Measurements from ENCODE around the gene FBXO31. TPM values are rescaled to one million over a fixed set of nuclear protein-coding genes. Genes with fewer than 3 reads are reported as not detected.
"Not testable (repeated sequence)": the region's sequence is repeated elsewhere in the genome, so short reads cannot be mapped to it uniquely, and the experiment has no call there.

FBXO31 gene
- total RNA-seq, 1 donor from 2014 or later: 34.7 TPM

- Mint-ChIP-seq H3K36me3 (ENCODE audit: unreplicated experiment) (no peaks in the 10 kb centered on the region), H3K9me3 (ENCODE audit: unreplicated experiment) (no peaks in the 10 kb centered on the region), H3K4me3 (ENCODE audit: unreplicated experiment) (no peak overlapping the region), H3K27me3 (ENCODE audit: unreplicated experiment) (no peaks in the 10 kb centered on the region), H3K27ac (ENCODE audit: unreplicated experiment) (peak overlapping the region; percentile 96), H3K4me1 (ENCODE audit: unreplicated experiment) (peaks cover 43% of the 10 kb centered on the region)
- no peak for DNase-seq (ENCODE audit: extremely low spot score, unreplicated experiment)
- no peak for TF ChIP-seq CTCF (IDR thresholded peaks at IDR 0.05)
Measured at GRCh38 chr16:87389245-87389644, 5.7 kb upstream of the FBXO31 start.

GRCh38 chr16:87388818-87389134 lies 5.2 kb upstream of the FBXO31 start:
- peak overlapping the region; percentile 56 for H3K4me3 Mint-ChIP-seq (ENCODE audit: unreplicated experiment)
- no peak for DNase-seq (ENCODE audit: extremely low spot score, unreplicated experiment)
- peaks cover 39% of the 10 kb centered on the region for H3K4me1 Mint-ChIP-seq (ENCODE audit: unreplicated experiment)
- H3K36me3 Mint-ChIP-seq (ENCODE audit: unreplicated experiment): no peaks in the 10 kb centered on the region
- H3K27ac Mint-ChIP-seq (ENCODE audit: unreplicated experiment): peak overlapping the region; percentile 96
- no peak for TF ChIP-seq CTCF (IDR thresholded peaks at IDR 0.05)
- no peaks in the 10 kb centered on the region for H3K9me3 Mint-ChIP-seq (ENCODE audit: unreplicated experiment)
- no peaks in the 10 kb centered on the region for H3K27me3 Mint-ChIP-seq (ENCODE audit: unreplicated experiment)

- Mint-ChIP-seq H3K4me1 (ENCODE audit: unreplicated experiment) (peaks cover 34% of the 10 kb centered on the region), H3K4me3 (ENCODE audit: unreplicated experiment) (peak overlapping the region; percentile 56), H3K36me3 (ENCODE audit: unreplicated experiment) (no peaks in the 10 kb centered on the region), H3K27me3 (ENCODE audit: unreplicated experiment) (no peaks in the 10 kb centered on the region), H3K9me3 (ENCODE audit: unreplicated experiment) (no peaks in the 10 kb centered on the region), H3K27ac (ENCODE audit: unreplicated experiment) (peak overlapping the region; percentile 96)
- no peak for TF ChIP-seq CTCF (IDR thresholded peaks at IDR 0.05)
- peak; percentile 94 for DNase-seq (ENCODE audit: extremely low spot score, unreplicated experiment)
Measured at GRCh38 chr16:87387942-87388817, 4.6 kb upstream of the FBXO31 start.

- not testable (repeated sequence) for DNase-seq (ENCODE audit: extremely low spot score, unreplicated experiment); H3K27me3 Mint-ChIP-seq (ENCODE audit: unreplicated experiment); H3K9me3 Mint-ChIP-seq (ENCODE audit: unreplicated experiment); H3K36me3 Mint-ChIP-seq (ENCODE audit: unreplicated experiment)
- H3K4me3 Mint-ChIP-seq (ENCODE audit: unreplicated experiment): peak overlapping the region; percentile 81
- H3K4me1 Mint-ChIP-seq (ENCODE audit: unreplicated experiment): peaks cover 55% of the 10 kb centered on the region
- H3K27ac Mint-ChIP-seq (ENCODE audit: unreplicated experiment): peak overlapping the region; percentile 92
Measured at GRCh38 chr16:87384875-87385167, 1.2 kb upstream of the FBXO31 start.

- DNase-seq (ENCODE audit: extremely low spot score, unreplicated experiment): peak; percentile 87
- Mint-ChIP-seq H3K9me3 (ENCODE audit: unreplicated experiment) (no peaks in the 10 kb centered on the region), H3K27me3 (ENCODE audit: unreplicated experiment) (no peaks in the 10 kb centered on the region), H3K4me1 (ENCODE audit: unreplicated experiment) (peaks cover 52% of the 10 kb centered on the region), H3K4me3 (ENCODE audit: unreplicated experiment) (peak overlapping the region; percentile 81), H3K36me3 (ENCODE audit: unreplicated experiment) (no peaks in the 10 kb centered on the region), H3K27ac (ENCODE audit: unreplicated experiment) (peak overlapping the region; percentile 92)
- no peak for TF ChIP-seq CTCF (IDR thresholded peaks at IDR 0.05)
Measured at GRCh38 chr16:87384162-87384874, 742 bp upstream of the FBXO31 start.

All from osteocyte (in vitro differentiated cells).